HepG2 (cell line): Measurements from ENCODE around the gene FMNL2. TPM values are rescaled to one million over a fixed set of nuclear protein-coding genes. Genes with fewer than 3 reads are reported as not detected.

ENCODE experiments used
- AGO1 ChIP-seq: fragments of 200-400 bp; formaldehyde crosslinking; IDR thresholded peaks from 2 replicates; pipeline ENCODE4 v1.6.1; 2017; ENCODE audit warnings: mild to moderate bottlenecking, low read depth, low read length, moderate library complexity; ENCODE audit not compliant: poor library complexity, severe bottlenecking
- BRCA1 ChIP-seq: sonication (generic); formaldehyde crosslinking; IDR thresholded peaks from 2 replicates; pipeline ENCODE4 v1.4.0; 2020; ENCODE audit warnings: missing genetic modification reagents
- CAMTA2 ChIP-seq: sonication (generic); formaldehyde crosslinking; IDR thresholded peaks from 2 replicates; pipeline ENCODE4 v1.4.0; 2020; ENCODE audit warnings: mild to moderate bottlenecking, missing genetic modification reagents, borderline replicate concordance
- ELF3 ChIP-seq: IDR thresholded peaks from 2 replicates; pipeline ENCODE4 v1.6.1; 2016; ENCODE audit warnings: missing genetic modification reagents, missing compliant biosample characterization
- ETV6 ChIP-seq: sonication (generic); formaldehyde crosslinking; conservative IDR thresholded peaks from 2 replicates; pipeline ENCODE4 v1.4.0; 2020; ENCODE audit warnings: missing genetic modification reagents
- HMG20B ChIP-seq: conservative IDR thresholded peaks from 2 replicates; pipeline ENCODE4 v1.6.1; 2016; ENCODE audit warnings: missing genetic modification reagents, missing compliant biosample characterization
- NBN ChIP-seq: fragments of 450-650 bp; conservative IDR thresholded peaks from 2 replicates; pipeline ENCODE4 v1.6.1; 2017
- NCOA5 ChIP-seq: sonication (generic); formaldehyde crosslinking; IDR thresholded peaks from 2 replicates; pipeline ENCODE4 v1.4.0; 2020; ENCODE audit warnings: missing genetic modification reagents
- NR2C2 ChIP-seq: sonication (generic); formaldehyde crosslinking; IDR thresholded peaks from 2 replicates; pipeline ENCODE4 v1.4.0; 2020; ENCODE audit warnings: missing genetic modification reagents, mild to moderate bottlenecking, moderate library complexity, borderline replicate concordance
- PATZ1 ChIP-seq: sonication (generic); formaldehyde crosslinking; IDR thresholded peaks from 2 replicates; pipeline ENCODE4 v1.4.0; 2020; ENCODE audit warnings: missing genetic modification reagents
- ZNF329 ChIP-seq: sonication (generic); formaldehyde crosslinking; IDR thresholded peaks from 2 replicates; pipeline ENCODE4 v1.9.0; 2021; ENCODE audit warnings: low read depth, mild to moderate bottlenecking, missing genetic modification reagents
- ZNF350 ChIP-seq: sonication (generic); formaldehyde crosslinking; IDR thresholded peaks from 2 replicates; pipeline ENCODE4 v1.4.0; 2020; ENCODE audit warnings: mild to moderate bottlenecking, low read depth, missing genetic modification reagents, borderline replicate concordance
- ZNF549 ChIP-seq: sonication (generic); formaldehyde crosslinking; IDR thresholded peaks from 2 replicates; pipeline ENCODE4 v1.5.0; 2020; ENCODE audit warnings: missing genetic modification reagents
- ZNF564 ChIP-seq: sonication (generic); formaldehyde crosslinking; IDR thresholded peaks from 2 replicates; pipeline ENCODE4 v1.8.1; 2023; ENCODE audit warnings: mild to moderate bottlenecking, missing genetic modification reagents
- ZNF644 ChIP-seq: IDR thresholded peaks from 2 replicates; pipeline ENCODE4 v1.6.1; 2016; ENCODE audit warnings: low read depth
- ZNF710 ChIP-seq: sonication (generic); formaldehyde crosslinking; IDR thresholded peaks from 2 replicates; pipeline ENCODE4 v1.5.0; 2020; ENCODE audit warnings: mild to moderate bottlenecking, missing genetic modification reagents, borderline replicate concordance
- ZNF83 ChIP-seq: sonication (generic); formaldehyde crosslinking; IDR thresholded peaks from 2 replicates; pipeline ENCODE4 v1.4.0; 2020; ENCODE audit warnings: missing genetic modification reagents, mild to moderate bottlenecking, borderline replicate concordance
- ZSCAN21 ChIP-seq: sonication (generic); formaldehyde crosslinking; IDR thresholded peaks from 2 replicates; pipeline ENCODE4 v1.8.0; 2022; ENCODE audit warnings: mild to moderate bottlenecking, missing genetic modification reagents, moderate library complexity, borderline replicate concordance
- polyA plus RNA-seq, 8 experiments: library from polyadenylated mRNA; depleted of rRNA in 3 of 8; stranded (reverse) in 7 of 8; unstranded in 1 of 8; fragments of >200 nt; fragmentation: Illumina TruSeq in 4 of 8; extraction: Trizol in 4 of 8; gene quantifications; 2 replicates each; pipeline versions ENCODE4 v1.2.1 to v1.2.3, GENCODE V29; 2011 to 2016; ENCODE audit warnings: low read depth in 4 of 8, missing spikeins in 1 of 8, mixed read lengths in 1 of 8; ENCODE audit not compliant: insufficient read depth in 1 of 8
- total RNA-seq, 5 experiments: library from RNA; depleted of rRNA; stranded (reverse); fragments of >200 nt; fragmentation: Illumina TruSeq; extraction: Trizol; gene quantifications; 2 replicates each; pipeline ENCODE4 v1.2.3, GENCODE V29; 2016; ENCODE audit warnings: low read depth in 1 of 5
- TF ChIP-seq, protein P1 (sequence below): sonication (generic); formaldehyde crosslinking; IDR thresholded peaks from 2 replicates; pipeline ENCODE4 v1.9.0; 2021; ENCODE audit warnings: mild to moderate bottlenecking, missing genetic modification reagents
- TF ChIP-seq, protein P2 (sequence below): sonication (generic); formaldehyde crosslinking; IDR thresholded peaks from 2 replicates; pipeline ENCODE4 v1.9.0; 2021; ENCODE audit warnings: missing genetic modification reagents, borderline replicate concordance

The FMNL2 gene
- total and polyA plus RNA-seq, 2 of the 13 experiments (the other 11 are each of a cell fraction or from before 2014, with no cell fraction given) = 66.5 to 67.7 TPM

DNA sequence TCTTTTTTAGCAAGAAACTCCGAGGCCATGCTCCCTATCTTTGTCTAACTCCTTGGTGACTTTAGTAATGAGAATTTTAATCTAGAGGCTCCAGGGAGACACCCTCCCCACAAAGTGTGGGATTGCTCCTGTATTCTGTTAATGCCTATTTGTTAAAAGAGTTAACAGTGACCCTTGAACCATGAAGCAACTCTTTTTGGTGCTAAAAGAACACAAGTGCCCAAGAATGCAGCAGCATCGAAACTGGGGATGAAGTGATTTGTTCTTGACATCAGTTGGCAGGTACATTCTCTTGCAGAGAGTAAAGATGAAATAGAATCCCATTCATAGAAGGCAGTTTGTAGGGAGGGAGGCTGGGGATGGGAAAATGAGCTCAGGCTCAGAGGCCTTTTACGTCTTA is 50.0 kb downstream of the FMNL2 start (continued):
- TF ChIP-seq, protein P1, sequence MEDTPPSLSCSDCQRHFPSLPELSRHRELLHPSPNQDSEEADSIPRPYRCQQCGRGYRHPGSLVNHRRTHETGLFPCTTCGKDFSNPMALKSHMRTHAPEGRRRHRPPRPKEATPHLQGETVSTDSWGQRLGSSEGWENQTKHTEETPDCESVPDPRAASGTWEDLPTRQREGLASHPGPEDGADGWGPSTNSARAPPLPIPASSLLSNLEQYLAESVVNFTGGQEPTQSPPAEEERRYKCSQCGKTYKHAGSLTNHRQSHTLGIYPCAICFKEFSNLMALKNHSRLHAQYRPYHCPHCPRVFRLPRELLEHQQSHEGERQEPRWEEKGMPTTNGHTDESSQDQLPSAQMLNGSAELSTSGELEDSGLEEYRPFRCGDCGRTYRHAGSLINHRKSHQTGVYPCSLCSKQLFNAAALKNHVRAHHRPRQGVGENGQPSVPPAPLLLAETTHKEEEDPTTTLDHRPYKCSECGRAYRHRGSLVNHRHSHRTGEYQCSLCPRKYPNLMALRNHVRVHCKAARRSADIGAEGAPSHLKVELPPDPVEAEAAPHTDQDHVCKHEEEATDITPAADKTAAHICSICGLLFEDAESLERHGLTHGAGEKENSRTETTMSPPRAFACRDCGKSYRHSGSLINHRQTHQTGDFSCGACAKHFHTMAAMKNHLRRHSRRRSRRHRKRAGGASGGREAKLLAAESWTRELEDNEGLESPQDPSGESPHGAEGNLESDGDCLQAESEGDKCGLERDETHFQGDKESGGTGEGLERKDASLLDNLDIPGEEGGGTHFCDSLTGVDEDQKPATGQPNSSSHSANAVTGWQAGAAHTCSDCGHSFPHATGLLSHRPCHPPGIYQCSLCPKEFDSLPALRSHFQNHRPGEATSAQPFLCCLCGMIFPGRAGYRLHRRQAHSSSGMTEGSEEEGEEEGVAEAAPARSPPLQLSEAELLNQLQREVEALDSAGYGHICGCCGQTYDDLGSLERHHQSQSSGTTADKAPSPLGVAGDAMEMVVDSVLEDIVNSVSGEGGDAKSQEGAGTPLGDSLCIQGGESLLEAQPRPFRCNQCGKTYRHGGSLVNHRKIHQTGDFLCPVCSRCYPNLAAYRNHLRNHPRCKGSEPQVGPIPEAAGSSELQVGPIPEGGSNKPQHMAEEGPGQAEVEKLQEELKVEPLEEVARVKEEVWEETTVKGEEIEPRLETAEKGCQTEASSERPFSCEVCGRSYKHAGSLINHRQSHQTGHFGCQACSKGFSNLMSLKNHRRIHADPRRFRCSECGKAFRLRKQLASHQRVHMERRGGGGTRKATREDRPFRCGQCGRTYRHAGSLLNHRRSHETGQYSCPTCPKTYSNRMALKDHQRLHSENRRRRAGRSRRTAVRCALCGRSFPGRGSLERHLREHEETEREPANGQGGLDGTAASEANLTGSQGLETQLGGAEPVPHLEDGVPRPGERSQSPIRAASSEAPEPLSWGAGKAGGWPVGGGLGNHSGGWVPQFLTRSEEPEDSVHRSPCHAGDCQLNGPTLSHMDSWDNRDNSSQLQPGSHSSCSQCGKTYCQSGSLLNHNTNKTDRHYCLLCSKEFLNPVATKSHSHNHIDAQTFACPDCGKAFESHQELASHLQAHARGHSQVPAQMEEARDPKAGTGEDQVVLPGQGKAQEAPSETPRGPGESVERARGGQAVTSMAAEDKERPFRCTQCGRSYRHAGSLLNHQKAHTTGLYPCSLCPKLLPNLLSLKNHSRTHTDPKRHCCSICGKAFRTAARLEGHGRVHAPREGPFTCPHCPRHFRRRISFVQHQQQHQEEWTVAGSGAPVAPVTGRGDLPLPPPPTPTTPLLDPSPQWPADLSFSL = no peak
- TF ChIP-seq PATZ1 (CRISPR knock-in tag) = peak; percentile 47; the same call in 1 of the 2 replicates
- TF ChIP-seq ZNF83 = no peak
- no peak for TF ChIP-seq ZNF350 (CRISPR knock-in tag)
- TF ChIP-seq ZNF710 (CRISPR knock-in tag) = no peak
- peak; percentile 76; the same call in 1 of the 2 replicates for TF ChIP-seq NR2C2 (CRISPR knock-in tag)
- TF ChIP-seq, protein P2, sequence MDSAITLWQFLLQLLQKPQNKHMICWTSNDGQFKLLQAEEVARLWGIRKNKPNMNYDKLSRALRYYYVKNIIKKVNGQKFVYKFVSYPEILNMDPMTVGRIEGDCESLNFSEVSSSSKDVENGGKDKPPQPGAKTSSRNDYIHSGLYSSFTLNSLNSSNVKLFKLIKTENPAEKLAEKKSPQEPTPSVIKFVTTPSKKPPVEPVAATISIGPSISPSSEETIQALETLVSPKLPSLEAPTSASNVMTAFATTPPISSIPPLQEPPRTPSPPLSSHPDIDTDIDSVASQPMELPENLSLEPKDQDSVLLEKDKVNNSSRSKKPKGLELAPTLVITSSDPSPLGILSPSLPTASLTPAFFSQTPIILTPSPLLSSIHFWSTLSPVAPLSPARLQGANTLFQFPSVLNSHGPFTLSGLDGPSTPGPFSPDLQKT (CRISPR knock-in tag) = no peak
- TF ChIP-seq CAMTA2 = no peak
- no peak for TF ChIP-seq ELF3
- TF ChIP-seq ETV6 (CRISPR knock-in tag) = no peak
- no peak for TF ChIP-seq BRCA1 (CRISPR knock-in tag)
- no peak for TF ChIP-seq ZNF329 (CRISPR knock-in tag)
- TF ChIP-seq ZNF564 (CRISPR knock-in tag) = no peak
- no peak for TF ChIP-seq AGO1
- peak; percentile 40; the same call in 1 of the 2 replicates for TF ChIP-seq ZNF644 (CRISPR knock-in tag)
- no peak for TF ChIP-seq NBN
- TF ChIP-seq NCOA5 = no peak
- 0 out of 2 replicates have a peak, but pooled peaks have one; percentile 32 for TF ChIP-seq HMG20B (CRISPR knock-in tag)
- no peak for TF ChIP-seq ZSCAN21 (CRISPR knock-in tag)
- no peak for TF ChIP-seq ZNF549
